Neural cell (in vitro differentiated cells): ENCODE results near the gene ELOVL2.

ENCODE experiments used
- EZH2 ChIP-seq: fragments of 200-600, 300-800 bp; shearing (Covaris generic), sonication (generic); IDR thresholded peaks from 2 replicates; pipeline ENCODE4 v1.6.1; 2014; ENCODE audit warnings: antibody characterized with exemption, low read length, borderline replicate concordance, mild to moderate bottlenecking; ENCODE audit not compliant: insufficient read depth, poor library complexity, severe bottlenecking
- POLR2AphosphoS5 ChIP-seq: IDR thresholded peaks from 2 replicates; pipeline ENCODE4 v1.6.1; 2012
- TF ChIP-seq, protein P1 (sequence below): fragments of 450-650 bp; IDR thresholded peaks from 2 replicates; pipeline ENCODE4 v1.5.1; 2014; ENCODE audit warnings: antibody characterized with exemption, mild to moderate bottlenecking, moderate library complexity; ENCODE audit not compliant: poor library complexity, severe bottlenecking

DNA sequence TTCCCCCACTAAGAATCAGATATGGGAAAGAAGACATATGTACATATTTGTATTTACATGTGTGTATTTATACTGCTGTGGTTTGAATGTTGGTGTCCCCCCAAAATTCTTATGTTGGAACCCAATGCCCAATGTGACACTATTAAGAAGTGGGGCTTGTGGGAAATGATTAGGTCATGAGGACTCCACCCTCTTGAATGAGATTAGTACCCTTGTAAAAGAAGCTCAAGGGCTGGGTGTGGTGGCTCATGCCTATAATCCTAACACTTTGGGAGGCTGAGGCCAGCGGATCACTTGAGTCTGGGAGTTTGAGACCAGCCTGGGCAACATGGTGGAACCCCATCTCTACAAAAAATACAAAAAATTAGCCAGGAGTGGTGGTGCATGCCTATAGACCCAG lies 45.6 kb upstream of the ELOVL2 start:
- TF ChIP-seq POLR2AphosphoS5 (no peak), EZH2 (no peak)
- TF ChIP-seq, protein P1, sequence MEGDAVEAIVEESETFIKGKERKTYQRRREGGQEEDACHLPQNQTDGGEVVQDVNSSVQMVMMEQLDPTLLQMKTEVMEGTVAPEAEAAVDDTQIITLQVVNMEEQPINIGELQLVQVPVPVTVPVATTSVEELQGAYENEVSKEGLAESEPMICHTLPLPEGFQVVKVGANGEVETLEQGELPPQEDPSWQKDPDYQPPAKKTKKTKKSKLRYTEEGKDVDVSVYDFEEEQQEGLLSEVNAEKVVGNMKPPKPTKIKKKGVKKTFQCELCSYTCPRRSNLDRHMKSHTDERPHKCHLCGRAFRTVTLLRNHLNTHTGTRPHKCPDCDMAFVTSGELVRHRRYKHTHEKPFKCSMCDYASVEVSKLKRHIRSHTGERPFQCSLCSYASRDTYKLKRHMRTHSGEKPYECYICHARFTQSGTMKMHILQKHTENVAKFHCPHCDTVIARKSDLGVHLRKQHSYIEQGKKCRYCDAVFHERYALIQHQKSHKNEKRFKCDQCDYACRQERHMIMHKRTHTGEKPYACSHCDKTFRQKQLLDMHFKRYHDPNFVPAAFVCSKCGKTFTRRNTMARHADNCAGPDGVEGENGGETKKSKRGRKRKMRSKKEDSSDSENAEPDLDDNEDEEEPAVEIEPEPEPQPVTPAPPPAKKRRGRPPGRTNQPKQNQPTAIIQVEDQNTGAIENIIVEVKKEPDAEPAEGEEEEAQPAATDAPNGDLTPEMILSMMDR = no peak
